SIG-M5 treated with dmso at 0.1 percent for 504 hours (cell line): ENCODE data around the gene KLHL24.
"Not testable (repeated sequence)": the region's sequence is repeated elsewhere in the genome, so short reads cannot be mapped to it uniquely, and the experiment has no call there.

Experiments used
- DNase-seq: peaks from one replicate; lab custom pipeline; 2025; ENCODE audit not compliant: unreplicated experiment; lab: John Stamatoyannopoulos, UW

The KLHL24 gene

GRCh38 chr3:183695569-183696364, 60.3 kb downstream of the KLHL24 start:
- no peak for DNase-seq

- DNase-seq, result no peak
Observed at GRCh38 chr3:183697123-183697609, 61.7 kb downstream of the KLHL24 start.

DNA sequence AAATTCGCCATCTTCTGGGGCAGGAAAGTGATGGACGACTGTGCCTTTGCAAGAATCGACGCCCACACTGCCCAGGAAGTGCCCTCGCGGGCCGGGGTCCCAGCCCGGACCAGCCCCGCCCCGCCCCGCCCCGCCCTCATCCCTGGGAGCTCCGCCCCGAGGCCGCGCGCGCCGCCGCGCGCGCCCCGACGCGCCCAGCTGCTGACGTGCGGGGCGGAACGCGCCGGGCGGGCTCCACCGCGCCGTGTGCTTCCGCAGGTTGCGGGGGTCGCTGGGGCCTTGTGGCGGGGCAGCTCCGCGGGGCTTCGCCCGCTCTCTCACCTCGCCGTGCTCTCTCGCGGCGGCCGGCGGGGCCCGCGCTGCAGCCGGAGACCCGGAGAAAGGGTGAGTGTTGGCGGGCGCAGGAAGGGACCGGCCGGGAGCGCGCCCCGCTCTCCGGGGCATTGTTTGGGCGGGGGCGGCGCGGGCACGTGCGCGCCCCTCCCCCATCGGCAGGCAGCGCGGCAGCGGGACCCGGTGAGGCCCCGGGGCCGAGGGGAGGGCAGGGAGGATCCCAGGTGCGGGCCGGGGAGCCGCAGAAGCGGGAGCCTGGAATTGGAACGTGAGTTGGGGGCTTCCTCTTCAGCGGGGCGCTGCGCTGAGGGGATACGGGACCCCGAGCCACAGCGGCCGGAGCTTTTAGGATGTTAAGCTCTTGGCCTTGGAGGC, 62.3 kb downstream of the KLHL24 start, which contains the start of gene YEATS2:
TSS of gene YEATS2 (plus strand) at position 188 of the 708 bp plus-strand sequence. CDS start 17,366 bp downstream, outside the sequence.
- peak; percentile 57 for DNase-seq

DNA sequence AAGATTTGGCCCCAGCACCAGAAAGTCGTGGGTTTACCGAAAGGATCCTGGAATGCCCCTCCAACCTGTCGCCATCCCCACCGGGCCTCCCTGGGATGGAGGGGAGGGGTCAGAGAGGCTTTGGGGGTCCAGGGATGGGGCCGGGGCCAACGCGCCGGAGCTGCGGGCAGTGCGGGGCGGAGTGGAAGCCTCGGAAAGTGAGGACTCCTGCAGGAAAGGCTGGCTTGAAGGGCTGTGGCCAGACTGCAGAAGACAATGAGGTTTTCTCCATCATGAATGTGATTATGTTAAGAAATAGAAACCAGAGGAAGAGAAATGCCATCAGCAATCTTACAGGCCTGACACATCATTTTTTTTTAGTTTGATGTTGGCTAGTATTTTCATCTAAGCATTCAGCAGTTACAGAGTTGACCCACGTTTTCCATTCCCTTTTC, 62.9 kb downstream of the KLHL24 start:
- peak; percentile 54 for DNase-seq

DNA sequence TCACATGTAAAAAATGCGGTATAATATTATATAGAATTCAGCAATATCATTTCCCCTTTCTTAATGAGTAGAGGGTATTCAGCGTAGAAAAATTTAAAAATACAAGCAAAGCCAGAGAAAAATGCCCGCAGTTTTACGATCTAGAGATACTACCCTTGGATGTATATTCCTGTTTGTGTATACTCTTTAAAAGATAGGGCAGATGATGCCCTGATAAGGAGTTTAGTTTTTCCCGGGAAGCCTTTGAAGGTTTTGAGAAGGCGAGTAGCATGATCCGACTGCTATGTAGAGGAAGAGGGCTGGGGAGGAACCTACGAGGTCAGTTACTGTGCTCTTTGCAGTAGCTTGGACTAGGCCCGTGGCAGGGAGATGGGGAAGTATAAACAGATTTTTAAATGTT, 63.3 kb downstream of the KLHL24 start:
- peak; percentile 70 for DNase-seq

- peak; percentile 40 for DNase-seq
Observed at GRCh38 chr3:183699238-183699947, 64.0 kb downstream of the KLHL24 start.

DNA sequence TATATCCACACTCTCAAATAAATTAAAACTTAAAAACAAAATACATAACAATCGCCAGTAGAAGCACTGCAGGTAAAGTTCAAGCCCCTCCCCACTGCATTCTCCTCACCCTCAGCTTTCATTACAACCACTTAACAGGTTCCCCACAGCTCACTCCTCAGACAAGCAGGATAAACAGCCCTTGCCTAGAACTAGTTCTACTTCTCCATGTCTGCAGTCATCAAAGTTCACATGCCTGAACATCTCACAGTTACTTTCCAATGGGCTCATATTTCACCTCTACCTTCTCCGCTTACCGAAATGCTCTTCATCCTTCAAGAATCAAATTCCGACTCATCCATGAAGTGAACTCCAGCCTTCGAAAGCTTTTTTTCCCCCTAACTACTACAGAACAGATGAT, 66.3 kb downstream of the KLHL24 start:
- peak; percentile 24 for DNase-seq

DNA sequence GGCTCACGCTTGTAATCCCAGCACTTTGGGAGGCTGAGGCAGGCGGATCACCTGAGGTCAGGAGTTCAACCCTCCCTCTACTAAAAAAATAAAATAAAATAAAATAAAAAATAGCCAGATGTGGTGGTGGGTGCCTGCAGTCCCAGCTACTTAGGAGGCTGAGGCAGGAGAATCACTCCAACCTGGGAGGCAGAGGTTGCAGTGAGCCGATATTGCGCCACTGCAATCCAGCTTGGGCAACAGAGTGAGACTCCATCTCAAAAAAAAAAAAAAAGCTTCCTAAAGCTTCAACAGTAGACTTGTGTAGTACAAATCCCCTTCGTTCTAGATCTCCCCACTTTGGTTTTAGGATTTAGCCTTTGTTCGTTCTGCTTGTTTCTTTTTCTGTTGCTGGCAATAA, 68.5 kb downstream of the KLHL24 start:
- not testable (repeated sequence) for DNase-seq

GRCh38 chr3:183710231-183710630, 74.8 kb downstream of the KLHL24 start:
- DNase-seq, result no peak

DNA sequence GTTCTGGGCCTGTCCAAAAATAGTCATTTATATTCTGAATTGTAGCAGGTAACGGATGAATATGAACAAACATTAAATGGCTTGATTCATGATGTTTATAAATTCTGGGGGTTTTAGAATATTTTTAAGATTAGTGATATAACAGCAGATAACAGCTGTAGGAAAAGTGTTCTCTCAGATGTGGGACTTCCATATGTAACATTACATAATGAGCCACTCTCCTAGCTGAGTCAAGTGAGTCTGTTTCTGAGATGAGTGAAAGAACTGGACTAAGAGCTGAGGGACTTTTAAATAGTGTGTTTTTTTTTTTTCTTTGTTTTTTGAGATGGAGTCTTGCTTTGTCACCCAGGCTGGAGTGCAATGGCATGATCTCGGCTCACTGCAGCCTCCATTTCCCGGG, 76.1 kb downstream of the KLHL24 start:
- DNase-seq, result no peak

DNA sequence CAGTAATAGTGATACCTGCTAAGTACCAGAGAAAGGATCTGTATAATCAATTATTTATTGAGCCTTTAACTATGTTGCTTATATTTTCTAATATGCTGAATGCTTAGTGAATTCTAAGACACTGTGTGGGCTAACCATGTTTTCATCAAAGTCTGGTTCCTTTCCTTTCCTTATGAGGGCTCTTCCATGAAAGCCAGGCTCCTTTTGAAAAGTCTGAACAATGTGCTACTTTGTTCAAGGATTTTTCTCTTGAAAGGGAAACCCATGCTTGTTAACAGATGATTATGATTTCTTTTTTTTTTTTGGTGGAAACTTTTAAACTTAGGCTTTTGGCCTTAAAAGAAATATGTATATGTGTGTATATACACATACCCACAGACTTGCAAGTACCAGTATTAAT, 79.2 kb downstream of the KLHL24 start:
- no peak for DNase-seq

DNA sequence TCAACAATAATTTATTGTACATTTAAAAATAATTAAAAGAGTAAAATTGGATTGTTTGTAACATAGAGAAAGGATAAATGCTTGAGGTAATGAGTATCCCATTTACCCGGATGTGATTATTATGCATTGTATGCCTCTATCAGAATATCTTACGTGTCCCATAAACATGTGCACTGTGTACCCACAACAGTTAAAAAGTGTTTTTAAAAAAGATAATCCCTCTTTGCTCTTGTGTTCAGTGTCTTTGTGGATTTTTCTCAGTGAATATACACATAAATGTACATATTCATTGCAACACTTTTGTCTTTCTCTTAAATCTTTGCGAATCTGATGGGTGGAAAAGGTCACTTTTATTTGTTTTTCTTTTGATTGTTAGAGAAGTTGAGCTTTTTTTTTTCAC, 82.6 kb downstream of the KLHL24 start:
- DNase-seq, result no peak

GRCh38 chr3:183725387-183725786, 90.0 kb downstream of the KLHL24 start:
- no peak for DNase-seq

GRCh38 chr3:183728204-183728603, 92.8 kb downstream of the KLHL24 start:
- no peak for DNase-seq

DNA sequence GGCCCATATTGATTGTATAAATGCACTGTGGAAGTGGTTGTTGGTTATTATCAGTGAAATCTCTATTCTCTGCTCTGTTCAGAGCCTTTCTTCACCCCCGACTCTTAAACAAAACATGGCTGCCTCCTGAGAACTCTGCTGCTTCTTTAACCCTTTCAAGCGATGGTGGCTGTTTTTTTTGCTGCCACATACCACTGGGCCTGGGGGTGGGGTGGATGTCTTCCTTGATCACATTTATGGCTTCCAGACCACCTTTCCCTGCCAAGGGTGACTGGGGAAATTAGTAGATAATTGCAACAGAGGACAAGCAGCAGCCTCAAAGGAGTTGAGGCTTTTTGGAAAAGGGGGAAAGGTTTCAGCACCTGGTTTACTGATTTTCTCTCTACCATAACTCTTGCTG, 94.9 kb downstream of the KLHL24 start:
- DNase-seq, result no peak

DNA sequence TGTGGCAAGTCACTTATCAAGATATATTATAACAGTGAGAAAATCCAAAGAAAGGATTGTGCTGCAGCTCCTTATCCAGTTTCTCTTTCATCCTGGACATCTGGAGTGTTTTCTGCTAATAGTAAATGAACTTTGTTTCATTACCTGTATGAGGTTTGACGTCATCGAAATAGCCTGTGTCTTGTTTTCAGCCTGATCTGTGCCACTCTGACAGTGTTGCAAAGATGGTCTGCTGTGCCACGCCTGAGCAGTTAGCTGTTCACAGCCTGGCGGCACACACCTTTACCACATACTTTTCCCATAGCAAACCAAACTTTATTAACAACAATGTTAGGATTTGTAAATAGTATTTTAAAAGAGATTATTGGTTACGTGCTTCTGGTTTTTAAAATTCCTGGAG, 96.2 kb downstream of the KLHL24 start:
- no peak for DNase-seq

DNA sequence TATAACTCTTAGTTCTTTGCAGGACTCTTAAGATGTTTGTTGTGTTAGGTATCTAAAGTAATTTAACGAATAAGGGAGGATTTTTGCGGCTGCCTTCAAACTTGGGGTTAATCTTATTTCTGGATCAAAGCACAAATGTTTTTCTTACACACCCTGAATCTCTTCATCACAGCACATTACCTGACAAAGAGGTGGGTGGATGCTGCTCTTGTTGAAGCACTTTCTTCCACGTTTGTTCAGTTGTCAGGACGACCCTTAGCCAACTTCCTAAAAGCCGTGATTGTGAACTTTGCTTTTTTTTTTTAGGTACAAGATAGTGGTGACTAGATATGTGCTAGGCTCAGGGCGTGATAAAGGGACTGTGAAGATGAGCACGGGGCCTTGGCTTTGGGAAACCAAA, 98.1 kb downstream of the KLHL24 start:
- no peak for DNase-seq
